SJSA1 (cell line): ENCODE data around the gene ERMARD. TPM values are rescaled to one million over a fixed set of nuclear protein-coding genes. Genes with fewer than 3 reads are reported as not detected.
A peak's percentile ranks its signal among the peaks of the same experiment; 100 is the strongest.
"Not testable (repeated sequence)": the region's sequence is repeated elsewhere in the genome, so short reads cannot be mapped to it uniquely, and the experiment has no call there.

Experiments
- DNase-seq, 2 experiments: peaks; one replicate each; pipeline ENCODE4 v3.0.0-alpha.2; 2015 to 2020; ENCODE audit warnings: low spot score in 2 of 2, low read depth in 1 of 2
- H3K27ac ChIP-seq: fragments of 250-450 bp; sonication (Bioruptor Pico); 2 replicates; pipeline ENCODE4 v1.5.1; 2020; ENCODE audit warnings: mild to moderate bottlenecking, moderate library complexity
- H3K27me3 ChIP-seq: fragments of 250-450 bp; sonication (Bioruptor Pico); replicated peaks from 2 replicates; pipeline ENCODE4 v1.5.1; 2020; ENCODE audit warnings: mild to moderate bottlenecking, moderate library complexity
- H3K36me3 ChIP-seq: fragments of 250-450 bp; sonication (Bioruptor Pico); 2 replicates; pipeline ENCODE4 v1.5.1; 2020; ENCODE audit warnings: mild to moderate bottlenecking
- H3K4me1 ChIP-seq: fragments of 250-450 bp; sonication (Bioruptor Pico); replicated peaks from 2 replicates; pipeline ENCODE4 v1.6.1; 2021; ENCODE audit warnings: mild to moderate bottlenecking
- H3K4me3 ChIP-seq: fragments of 250-450 bp; sonication (Bioruptor Pico); 2 replicates; pipeline ENCODE4 v1.5.1; 2020; ENCODE audit warnings: mild to moderate bottlenecking
- H3K9me3 ChIP-seq: fragments of 250-450 bp; sonication (Bioruptor Pico); replicated peaks from 2 replicates; pipeline ENCODE4 v1.5.1; 2020; ENCODE audit warnings: mild to moderate bottlenecking
- total RNA-seq: library from RNA; depleted of rRNA; stranded (reverse); fragments of >200 nt; shearing (Covaris generic); gene quantifications from 2 replicates; pipeline ENCODE4 v1.2.3, GENCODE V29; 2014

Gene ERMARD
- total RNA-seq, 1 experiment from 2014 or later = 13.4 TPM

- peaks cover 13% of the 10 kb centered on the region for H3K4me1 ChIP-seq
- no peaks in the 10 kb centered on the region for H3K9me3 ChIP-seq
- no peak overlapping the region for H3K27ac ChIP-seq
- no peak for DNase-seq
- H3K36me3 ChIP-seq = no peaks in the 10 kb centered on the region; the same call in 1 of the 2 replicates
- H3K27me3 ChIP-seq = no peaks in the 10 kb centered on the region
- H3K4me3 ChIP-seq = no peak overlapping the region
These were observed 11.9 kb downstream of the ERMARD start for GRCh38 chr6:169763308-169763707.

- no peaks in the 10 kb centered on the region; the same call in 1 of the 2 replicates for H3K36me3 ChIP-seq
These were observed 12.5 kb downstream of the ERMARD start for GRCh38 chr6:169763881-169764280.

GRCh38 chr6:169765789-169766188, 14.4 kb downstream of the ERMARD start:
- not testable (repeated sequence) for H3K9me3 ChIP-seq, H3K27me3 ChIP-seq, H3K27ac ChIP-seq, H3K4me3 ChIP-seq, DNase-seq, H3K36me3 ChIP-seq
- H3K4me1 ChIP-seq = peaks cover 13% of the 10 kb centered on the region

More at GRCh38 chr6:169763881-169764280, 12.5 kb downstream of the ERMARD start:
- H3K27me3 ChIP-seq = no peaks in the 10 kb centered on the region
- no peak overlapping the region for H3K4me3 ChIP-seq
- DNase-seq = no peak
- no peaks in the 10 kb centered on the region for H3K9me3 ChIP-seq
- no peak overlapping the region for H3K27ac ChIP-seq
- peaks cover 13% of the 10 kb centered on the region for H3K4me1 ChIP-seq

GRCh38 chr6:169766232-169766631, 14.8 kb downstream of the ERMARD start:
- peak in 1 of 2 experiments; percentile 80 for DNase-seq
- Histone ChIP-seq H3K27ac (no peak overlapping the region), H3K4me3 (no peak overlapping the region), H3K27me3 (no peaks in the 10 kb centered on the region), H3K9me3 (no peaks in the 10 kb centered on the region), H3K36me3 (no peaks in the 10 kb centered on the region; the same call in 1 of the 2 replicates), H3K4me1 (peaks cover 13% of the 10 kb centered on the region)

DNA sequence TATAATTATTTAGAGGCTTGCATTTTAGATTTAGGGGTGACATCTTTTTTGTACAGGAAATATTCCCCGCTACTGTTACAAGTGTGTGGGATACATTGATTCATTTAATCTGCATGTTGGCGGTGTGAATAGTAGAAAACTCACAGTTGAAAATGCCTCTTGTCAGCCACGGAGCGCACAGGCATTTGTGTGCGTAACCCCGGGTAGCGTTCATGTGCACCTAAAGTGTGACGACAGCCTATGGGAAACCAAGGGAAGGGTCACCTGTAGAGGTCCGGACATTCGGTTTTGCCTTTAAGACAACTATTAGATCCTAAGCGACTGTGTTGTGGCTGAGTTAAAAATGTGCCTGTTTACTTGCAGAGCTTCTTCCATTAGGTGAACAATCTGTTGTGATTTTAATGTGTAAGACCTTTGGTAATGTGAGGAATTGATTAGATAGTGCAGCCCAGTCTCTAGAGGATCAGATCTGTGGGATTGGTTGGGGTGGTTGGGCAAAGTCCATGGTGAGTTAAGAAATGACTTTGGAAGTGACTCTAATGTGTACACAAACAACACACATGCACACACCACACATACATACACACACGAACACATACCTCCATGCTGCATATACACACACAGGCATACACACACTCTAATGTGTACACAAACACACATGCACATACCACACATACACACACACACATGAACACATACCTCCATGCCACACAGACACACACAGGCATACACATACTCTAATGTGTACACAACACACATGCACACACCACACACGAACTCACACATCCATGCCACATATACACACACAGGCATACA, 15.7 kb downstream of the ERMARD start:
- Histone ChIP-seq H3K4me3 (no peak overlapping the region), H3K4me1 (peaks cover 13% of the 10 kb centered on the region), H3K27me3 (no peaks in the 10 kb centered on the region), H3K27ac (no peak overlapping the region), H3K9me3 (no peaks in the 10 kb centered on the region), H3K36me3 (no peaks in the 10 kb centered on the region; the same call in 1 of the 2 replicates)
- DNase-seq = no peak

- Histone ChIP-seq H3K4me1 (no peaks in the 10 kb centered on the region), H3K36me3 (peaks cover 3% of the 10 kb centered on the region; the same call in 1 of the 2 replicates), H3K9me3 (no peaks in the 10 kb centered on the region), H3K27ac (no peak overlapping the region), H3K4me3 (no peak overlapping the region), H3K27me3 (no peaks in the 10 kb centered on the region)
- no peak for DNase-seq
These were observed 22.9 kb downstream of the ERMARD start for GRCh38 chr6:169774347-169774746.

GRCh38 chr6:169775321-169775720, 23.9 kb downstream of the ERMARD start:
- no peak for DNase-seq
- Histone ChIP-seq H3K4me3 (no peak overlapping the region), H3K36me3 (peaks cover 3% of the 10 kb centered on the region; the same call in 1 of the 2 replicates), H3K4me1 (peaks cover 2% of the 10 kb centered on the region; the same call in 1 of the 2 replicates), H3K27me3 (no peaks in the 10 kb centered on the region), H3K9me3 (no peaks in the 10 kb centered on the region), H3K27ac (no peak overlapping the region)

DNA sequence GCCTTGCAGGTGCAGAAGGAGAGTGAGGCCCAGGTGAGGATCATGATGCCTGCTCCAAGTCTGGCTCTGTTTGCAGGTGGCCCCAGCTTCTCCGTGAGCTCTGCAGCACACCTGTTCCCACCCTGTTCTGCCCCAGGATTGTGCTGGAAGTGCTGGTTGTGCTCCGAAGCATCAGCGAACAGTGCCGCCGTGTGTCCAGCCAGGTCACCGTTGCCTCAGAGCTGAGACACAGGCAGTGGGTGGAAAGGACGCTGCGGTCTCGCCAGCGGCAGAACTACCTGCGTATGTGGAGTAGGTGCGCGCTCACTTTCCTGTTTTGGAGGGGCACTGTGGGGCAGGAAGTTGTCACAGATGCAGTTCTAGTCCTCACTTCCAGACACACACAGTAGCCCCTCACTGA, 25.0 kb downstream of the ERMARD start:
- no peak overlapping the region for H3K27ac ChIP-seq
- no peak overlapping the region for H3K4me3 ChIP-seq
- H3K36me3 ChIP-seq = peaks cover 3% of the 10 kb centered on the region; the same call in 1 of the 2 replicates
- no peaks in the 10 kb centered on the region for H3K27me3 ChIP-seq
- DNase-seq = no peak
- H3K9me3 ChIP-seq = no peaks in the 10 kb centered on the region
- H3K4me1 ChIP-seq = peaks cover 5% of the 10 kb centered on the region; the same call in 1 of the 2 replicates

GRCh38 chr6:169777896-169778295, 26.5 kb downstream of the ERMARD start:
- Histone ChIP-seq H3K4me1 (peaks cover 5% of the 10 kb centered on the region; the same call in 1 of the 2 replicates), H3K27me3 (no peaks in the 10 kb centered on the region), H3K9me3 (no peaks in the 10 kb centered on the region), H3K36me3 (0 out of 2 replicates have a peak, but pooled peaks cover 3% of the 10 kb centered on the region), H3K27ac (no peak overlapping the region), H3K4me3 (no peak overlapping the region)
- no peak for DNase-seq

- H3K4me1 ChIP-seq = peaks cover 5% of the 10 kb centered on the region; the same call in 1 of the 2 replicates
- no peaks in the 10 kb centered on the region for H3K27me3 ChIP-seq
- no peak overlapping the region for H3K4me3 ChIP-seq
- H3K9me3 ChIP-seq = no peaks in the 10 kb centered on the region
- DNase-seq = no peak
- no peak overlapping the region for H3K27ac ChIP-seq
- 0 out of 2 replicates have a peak, but pooled peaks cover 3% of the 10 kb centered on the region for H3K36me3 ChIP-seq
These were observed 27.2 kb downstream of the ERMARD start for GRCh38 chr6:169778646-169779045.

DNA sequence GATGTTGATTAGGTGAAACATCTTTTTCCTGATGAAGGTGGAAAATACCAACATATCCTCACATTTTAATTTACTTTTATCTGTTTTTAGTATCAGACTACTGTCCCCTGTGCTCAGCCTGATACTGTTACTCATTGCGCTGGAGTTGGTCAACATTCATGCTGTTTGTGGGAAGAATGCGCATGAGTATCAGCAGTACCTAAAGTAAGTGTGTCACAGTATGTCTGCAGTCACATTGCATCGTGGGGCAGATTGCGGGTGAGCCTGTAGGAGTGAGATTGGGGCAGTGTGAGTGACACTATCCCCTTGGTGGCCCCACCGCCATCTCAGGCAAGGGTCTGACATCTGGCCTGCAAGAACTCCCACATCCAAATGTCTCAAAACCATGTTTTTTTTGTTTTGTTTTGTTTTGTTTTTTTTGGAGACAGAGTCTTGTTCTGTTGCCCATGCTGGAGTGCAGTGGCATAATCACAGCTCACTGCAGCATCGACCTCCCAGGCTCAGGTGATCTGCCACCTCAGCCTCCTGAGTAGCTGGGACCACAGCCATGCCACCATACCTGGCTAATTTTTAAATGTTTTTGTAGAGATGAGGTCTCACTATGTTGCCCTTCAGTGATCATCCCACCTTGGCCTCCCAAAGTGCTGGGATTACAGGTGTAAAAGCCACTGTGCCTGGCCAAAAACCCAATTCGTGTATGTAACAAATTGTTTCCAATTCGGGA, 27.8 kb downstream of the ERMARD start:
- H3K27me3 ChIP-seq = no peaks in the 10 kb centered on the region
- H3K9me3 ChIP-seq = no peaks in the 10 kb centered on the region
- DNase-seq = no peak
- H3K36me3 ChIP-seq = 0 out of 2 replicates have a peak, but pooled peaks cover 3% of the 10 kb centered on the region
- H3K4me3 ChIP-seq = no peak overlapping the region
- H3K4me1 ChIP-seq = peaks cover 5% of the 10 kb centered on the region; the same call in 1 of the 2 replicates
- H3K27ac ChIP-seq = no peak overlapping the region

DNA sequence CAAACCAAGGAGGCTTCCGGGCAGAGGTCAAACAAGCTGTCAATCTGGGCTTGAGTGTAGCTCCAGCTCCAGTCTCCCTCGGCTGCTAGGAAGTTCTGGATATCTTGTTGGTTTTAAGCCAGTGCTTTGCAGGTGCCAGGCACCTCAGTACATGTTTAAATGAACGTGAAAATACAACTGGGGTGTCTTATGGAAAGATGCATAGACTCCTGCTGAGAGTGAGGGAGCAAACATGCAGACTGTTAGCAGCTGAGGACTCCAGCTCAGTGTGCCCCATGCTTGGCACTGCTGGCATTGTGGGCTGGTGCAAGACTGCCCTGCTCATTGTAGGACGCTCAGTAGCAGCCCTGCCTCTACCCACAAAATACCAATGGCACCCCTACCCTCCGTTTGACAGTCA, 28.5 kb downstream of the ERMARD start:
- Histone ChIP-seq H3K4me1 (peaks cover 5% of the 10 kb centered on the region; the same call in 1 of the 2 replicates), H3K36me3 (0 out of 2 replicates have a peak, but pooled peaks cover 3% of the 10 kb centered on the region), H3K9me3 (no peaks in the 10 kb centered on the region), H3K27ac (no peak overlapping the region), H3K27me3 (no peaks in the 10 kb centered on the region), H3K4me3 (no peak overlapping the region)
- no peak for DNase-seq

GRCh38 chr6:169780571-169781091, 29.2 kb downstream of the ERMARD start:
- Histone ChIP-seq H3K27me3 (no peaks in the 10 kb centered on the region), H3K36me3 (0 out of 2 replicates have a peak, but pooled peaks cover 3% of the 10 kb centered on the region), H3K9me3 (no peaks in the 10 kb centered on the region), H3K4me3 (no peak overlapping the region), H3K4me1 (peaks cover 5% of the 10 kb centered on the region; the same call in 1 of the 2 replicates), H3K27ac (no peak overlapping the region)
- DNase-seq = peak in 1 of 2 experiments; percentile 66
